ENCODE measurements around the gene TBC1D7. TPM values are rescaled to one million over a fixed set of nuclear protein-coding genes. Genes with fewer than 3 reads are reported as not detected.

TBC1D7 gene
- polyA plus RNA-seq, 1 of the 3 experiments (the other 2 are of a cell fraction): 25.2 TPM

DNA sequence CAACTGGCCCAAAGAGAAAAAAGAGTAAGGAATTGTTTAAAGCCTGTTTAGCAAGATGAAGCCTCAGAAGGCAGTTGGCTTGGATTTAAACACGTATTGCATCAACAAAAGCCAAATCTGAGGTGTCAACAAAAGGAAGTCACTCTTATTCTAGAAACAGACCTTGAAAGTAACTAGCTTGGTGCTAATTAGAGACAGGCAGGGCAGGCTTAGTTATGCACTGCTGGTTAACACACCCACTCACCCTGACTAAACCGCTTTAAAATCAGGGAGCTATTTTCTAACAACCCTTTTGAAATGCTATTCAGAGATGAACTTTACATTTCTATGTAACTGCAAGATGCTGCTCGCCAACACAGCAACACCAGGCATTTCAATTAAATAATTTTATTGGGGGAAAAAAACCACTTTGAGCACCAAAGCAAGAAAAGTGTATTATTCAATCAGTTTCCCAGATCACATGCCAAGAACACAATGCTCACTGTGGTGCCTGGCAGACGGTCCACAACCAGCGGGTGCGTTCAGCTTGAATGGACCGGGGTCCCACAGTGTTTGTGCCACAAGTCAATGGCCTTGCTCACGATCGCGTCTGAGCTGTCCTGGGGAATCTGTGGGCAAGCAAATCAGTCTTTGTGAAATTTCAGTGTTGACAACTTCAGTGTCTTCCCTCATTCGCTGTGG lies 23.6 kb downstream of the TBC1D7 start:
- ChIA-PET CTCF (interaction anchor here (0.9 kb wide), 1 partner anchor 393 kb away, joined by 4 read pairs; no protein-coding TSS in a partner anchor), POLR2A (no interaction called here)
- Histone ChIP-seq H3K4me1 (ENCODE audit: control insufficient read depth in 1 of 2, insufficient read depth in 2 of 2, low read depth in 1 of 2, low read length in 1 of 2) (peaks cover 0 to 27% of the 10 kb centered on the region in 2 experiments; a peak in 3 of 4 replicates), H3K36me3 (replicated peaks in 1 of 2; ENCODE audit: control insufficient read depth in 1 of 2, insufficient read depth in 2 of 2, low read length in 1 of 2) (peaks cover 25 to 76% of the 10 kb centered on the region in 2 experiments), H3K9me2 (no peaks in the 10 kb centered on the region), H3K9ac (no peak overlapping the region), H3K4me3 (ENCODE audit: low read depth in 2 of 2, low read length in 1 of 2) (no peak overlapping the region), H3K9me3 (no peaks in the 10 kb centered on the region), H4K20me1 (ENCODE audit: insufficient read depth) (no peaks in the 10 kb centered on the region), H3F3A (replicated peaks; ENCODE audit: insufficient read depth) (peaks cover 16% of the 10 kb centered on the region), H3K79me2 (ENCODE audit: insufficient read depth) (no peaks in the 10 kb centered on the region), H3K4me2 (peak overlapping the region; percentile 71; the same call in 1 of the 2 replicates), H3K27ac (ENCODE audit: low read depth in 2 of 2, low read length in 1 of 2) (peak overlapping the region in 1 of 2 experiments; percentile 82; a peak in 2 of 4 replicates), H3K27me3 (ENCODE audit: insufficient read depth) (no peaks in the 10 kb centered on the region), H2AFZ (ENCODE audit: low read depth) (no peak overlapping the region)
- no peak for TF ChIP-seq GATA2 (CRISPR knock-in tag; IDR thresholded peaks at IDR 0.05)
- no peak for TF ChIP-seq FOXJ3 (CRISPR knock-in tag; IDR thresholded peaks at IDR 0.05)
- no peak for TF ChIP-seq EZH2phosphoT487 (IDR thresholded peaks at IDR 0.05; ENCODE audit: borderline replicate concordance, low read depth)
- TF ChIP-seq, protein P1, sequence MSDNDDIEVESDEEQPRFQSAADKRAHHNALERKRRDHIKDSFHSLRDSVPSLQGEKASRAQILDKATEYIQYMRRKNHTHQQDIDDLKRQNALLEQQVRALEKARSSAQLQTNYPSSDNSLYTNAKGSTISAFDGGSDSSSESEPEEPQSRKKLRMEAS (IDR thresholded peaks at IDR 0.05; ENCODE audit: low read depth): no peak
- no peak for TF ChIP-seq TCF12 (IDR thresholded peaks at IDR 0.05)
- TF ChIP-seq, protein P2, sequence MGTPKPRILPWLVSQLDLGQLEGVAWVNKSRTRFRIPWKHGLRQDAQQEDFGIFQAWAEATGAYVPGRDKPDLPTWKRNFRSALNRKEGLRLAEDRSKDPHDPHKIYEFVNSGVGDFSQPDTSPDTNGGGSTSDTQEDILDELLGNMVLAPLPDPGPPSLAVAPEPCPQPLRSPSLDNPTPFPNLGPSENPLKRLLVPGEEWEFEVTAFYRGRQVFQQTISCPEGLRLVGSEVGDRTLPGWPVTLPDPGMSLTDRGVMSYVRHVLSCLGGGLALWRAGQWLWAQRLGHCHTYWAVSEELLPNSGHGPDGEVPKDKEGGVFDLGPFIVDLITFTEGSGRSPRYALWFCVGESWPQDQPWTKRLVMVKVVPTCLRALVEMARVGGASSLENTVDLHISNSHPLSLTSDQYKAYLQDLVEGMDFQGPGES (IDR thresholded peaks at IDR 0.05; ENCODE audit: low read depth, low read length): no peak
- TF ChIP-seq RFX5 (IDR thresholded peaks at IDR 0.05; ENCODE audit: low read length): no peak
- no peak for TF ChIP-seq USF1 (IDR thresholded peaks at IDR 0.05; ENCODE audit: borderline replicate concordance, low read depth)
- no peak for TF ChIP-seq NRF1 (IDR thresholded peaks at IDR 0.05; ENCODE audit: low read depth, low read length)
- no peak for TF ChIP-seq MXI1 (IDR thresholded peaks at IDR 0.05; ENCODE audit: low read depth, low read length)
- no peak for TF ChIP-seq POLR2AphosphoS5 (IDR thresholded peaks at IDR 0.05; ENCODE audit: low read depth, low read length)
- TF ChIP-seq NFIC (IDR thresholded peaks at IDR 0.05; ENCODE audit: borderline replicate concordance): no peak
- TF ChIP-seq EP300 (IDR thresholded peaks at IDR 0.05; ENCODE audit: borderline replicate concordance in 1 of 2, low read depth in 1 of 2, low read length in 1 of 2): no peak
- TF ChIP-seq TAF1 (IDR thresholded peaks at IDR 0.05; ENCODE audit: borderline replicate concordance, low read depth, low read length): no peak
- TF ChIP-seq, protein P3, sequence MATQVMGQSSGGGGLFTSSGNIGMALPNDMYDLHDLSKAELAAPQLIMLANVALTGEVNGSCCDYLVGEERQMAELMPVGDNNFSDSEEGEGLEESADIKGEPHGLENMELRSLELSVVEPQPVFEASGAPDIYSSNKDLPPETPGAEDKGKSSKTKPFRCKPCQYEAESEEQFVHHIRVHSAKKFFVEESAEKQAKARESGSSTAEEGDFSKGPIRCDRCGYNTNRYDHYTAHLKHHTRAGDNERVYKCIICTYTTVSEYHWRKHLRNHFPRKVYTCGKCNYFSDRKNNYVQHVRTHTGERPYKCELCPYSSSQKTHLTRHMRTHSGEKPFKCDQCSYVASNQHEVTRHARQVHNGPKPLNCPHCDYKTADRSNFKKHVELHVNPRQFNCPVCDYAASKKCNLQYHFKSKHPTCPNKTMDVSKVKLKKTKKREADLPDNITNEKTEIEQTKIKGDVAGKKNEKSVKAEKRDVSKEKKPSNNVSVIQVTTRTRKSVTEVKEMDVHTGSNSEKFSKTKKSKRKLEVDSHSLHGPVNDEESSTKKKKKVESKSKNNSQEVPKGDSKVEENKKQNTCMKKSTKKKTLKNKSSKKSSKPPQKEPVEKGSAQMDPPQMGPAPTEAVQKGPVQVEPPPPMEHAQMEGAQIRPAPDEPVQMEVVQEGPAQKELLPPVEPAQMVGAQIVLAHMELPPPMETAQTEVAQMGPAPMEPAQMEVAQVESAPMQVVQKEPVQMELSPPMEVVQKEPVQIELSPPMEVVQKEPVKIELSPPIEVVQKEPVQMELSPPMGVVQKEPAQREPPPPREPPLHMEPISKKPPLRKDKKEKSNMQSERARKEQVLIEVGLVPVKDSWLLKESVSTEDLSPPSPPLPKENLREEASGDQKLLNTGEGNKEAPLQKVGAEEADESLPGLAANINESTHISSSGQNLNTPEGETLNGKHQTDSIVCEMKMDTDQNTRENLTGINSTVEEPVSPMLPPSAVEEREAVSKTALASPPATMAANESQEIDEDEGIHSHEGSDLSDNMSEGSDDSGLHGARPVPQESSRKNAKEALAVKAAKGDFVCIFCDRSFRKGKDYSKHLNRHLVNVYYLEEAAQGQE (IDR thresholded peaks at IDR 0.05; ENCODE audit: low read depth, low read length): no peak
- no peak for TF ChIP-seq CTCF (IDR thresholded peaks at IDR 0.05)
- no peak for TF ChIP-seq TEAD4 (IDR thresholded peaks at IDR 0.05; ENCODE audit: borderline replicate concordance, insufficient read depth)
- TF ChIP-seq FOSL2 (IDR thresholded peaks at IDR 0.05; ENCODE audit: borderline replicate concordance, low read depth): no peak
- TF ChIP-seq CHD2 (IDR thresholded peaks at IDR 0.05; ENCODE audit: low read length, partially characterized antibody): no peak
- WGBS (ENCODE audit: low lambda C conversion rate): 93% methylated on average over 11 of the region's 11 CpGs
- DNase-seq: no peak

Data from SK-N-SH (cell line).